ENCODE measurements around the gene NPHP1.
"Not testable (repeated sequence)": the region's sequence is repeated elsewhere in the genome, so short reads cannot be mapped to it uniquely, and the experiment has no call there.

The NPHP1 gene

DNA sequence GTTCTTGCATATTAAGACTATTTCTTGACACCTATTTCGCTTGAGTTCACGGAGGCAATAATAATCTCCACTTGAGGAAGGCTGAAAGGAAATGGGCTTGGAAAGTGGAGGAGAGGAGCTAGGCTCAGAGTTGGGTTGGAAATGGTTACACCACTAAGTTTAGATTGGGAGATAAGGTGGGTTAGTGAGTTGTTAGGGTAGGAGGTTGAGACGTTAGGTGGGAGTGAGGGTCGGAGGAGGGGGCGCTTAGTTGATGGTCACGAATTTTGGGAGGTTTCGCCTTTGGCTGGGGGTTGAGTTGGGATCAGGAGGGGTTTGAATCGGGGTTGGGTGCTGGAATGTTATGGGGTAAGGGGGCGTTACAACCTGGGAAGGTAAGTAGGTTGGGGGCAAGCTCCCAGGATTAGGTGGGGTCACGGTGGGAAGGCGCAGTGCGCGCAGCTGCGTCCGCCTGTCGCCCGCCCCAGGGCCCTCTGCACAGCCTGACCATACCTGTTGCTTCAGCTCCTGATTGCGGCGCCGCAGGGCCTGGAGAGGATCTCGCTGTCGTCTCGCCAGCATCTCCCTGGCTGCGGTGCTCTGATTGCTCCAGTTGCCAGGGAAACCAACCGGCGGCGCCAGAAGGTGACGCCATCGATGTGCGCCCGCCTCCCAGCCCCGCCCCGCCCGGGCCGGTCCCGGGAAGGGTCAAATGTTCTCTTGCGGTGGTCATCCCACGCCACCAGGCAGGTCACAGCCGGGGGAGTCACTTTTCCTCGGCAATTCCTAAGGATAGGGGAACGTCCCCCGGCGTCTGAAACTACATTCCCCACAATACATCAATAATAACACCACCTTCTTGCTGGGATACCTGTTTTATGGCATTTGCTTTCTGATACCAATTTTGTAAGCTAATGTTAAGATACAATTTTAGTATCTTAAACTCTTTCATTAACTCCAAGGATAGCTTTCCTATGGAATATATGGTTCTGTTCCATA is at the start of gene NPHP1:
Gene NPHP1 (minus strand): TSS at position 606 of the 978 bp plus-strand sequence. CDS start 45 bp downstream, at position 561.
- DNase-seq: peak in 55 of 56 donors; percentile 24 to 91 (median 80)

GRCh38 chr2:110248081-110248795 is 43.4 kb upstream of the NPHP1 start:
- DNase-seq: not testable (repeated sequence)

- not testable (repeated sequence) for DNase-seq
Measured at GRCh38 chr2:110245488-110246435, 40.9 kb upstream of the NPHP1 start.

DNA sequence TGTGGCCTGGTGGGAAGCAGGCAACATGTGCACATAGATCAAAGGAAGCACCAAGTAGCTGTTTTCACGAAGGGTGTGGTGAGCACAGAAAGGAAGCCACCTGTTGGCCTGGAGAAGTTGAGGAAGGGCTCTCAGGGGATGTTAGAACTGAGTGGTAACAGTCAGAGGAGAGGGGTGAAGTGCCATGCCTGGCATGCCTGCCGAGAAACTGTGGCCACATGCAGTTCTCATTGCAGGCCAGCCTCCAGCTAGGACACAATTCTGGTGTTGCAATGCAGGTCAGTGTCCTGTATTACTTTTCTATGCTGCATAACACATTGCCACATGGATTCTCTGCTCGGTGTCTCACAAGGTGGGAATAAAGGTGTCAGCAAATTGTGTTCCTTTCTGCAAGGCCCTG is 38.5 kb upstream of the NPHP1 start:
- DNase-seq: not testable (repeated sequence)

GRCh38 chr2:110234514-110234913 is 29.7 kb upstream of the NPHP1 start:
- DNase-seq: not testable (repeated sequence)

- not testable (repeated sequence) for DNase-seq
Measured at GRCh38 chr2:110229886-110230285, 25.1 kb upstream of the NPHP1 start.

- DNase-seq: not testable (repeated sequence)
Measured at GRCh38 chr2:110222626-110223025, 17.8 kb upstream of the NPHP1 start.

DNA sequence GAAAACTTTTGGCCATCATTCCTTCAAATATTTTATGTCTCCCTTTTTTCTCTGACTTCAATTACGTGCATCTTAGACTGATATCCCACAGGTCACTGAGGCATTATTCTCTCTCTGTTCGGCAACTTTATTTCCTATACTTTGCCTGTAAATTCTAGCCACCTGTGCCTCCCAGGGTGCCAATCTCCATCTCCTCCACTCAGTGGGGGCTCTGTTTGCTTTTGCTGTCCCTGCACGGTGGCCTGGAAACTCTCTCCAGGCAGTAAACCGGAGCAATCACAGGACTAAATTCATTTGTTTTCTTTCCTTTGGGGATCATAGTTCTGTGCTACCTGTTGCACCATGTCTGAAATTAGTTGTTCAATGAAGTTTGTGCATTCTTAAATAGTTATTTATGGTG is 17.1 kb upstream of the NPHP1 start:
- DNase-seq: no peak

GRCh38 chr2:110220190-110220564 is 15.4 kb upstream of the NPHP1 start:
- no peak for DNase-seq

DNA sequence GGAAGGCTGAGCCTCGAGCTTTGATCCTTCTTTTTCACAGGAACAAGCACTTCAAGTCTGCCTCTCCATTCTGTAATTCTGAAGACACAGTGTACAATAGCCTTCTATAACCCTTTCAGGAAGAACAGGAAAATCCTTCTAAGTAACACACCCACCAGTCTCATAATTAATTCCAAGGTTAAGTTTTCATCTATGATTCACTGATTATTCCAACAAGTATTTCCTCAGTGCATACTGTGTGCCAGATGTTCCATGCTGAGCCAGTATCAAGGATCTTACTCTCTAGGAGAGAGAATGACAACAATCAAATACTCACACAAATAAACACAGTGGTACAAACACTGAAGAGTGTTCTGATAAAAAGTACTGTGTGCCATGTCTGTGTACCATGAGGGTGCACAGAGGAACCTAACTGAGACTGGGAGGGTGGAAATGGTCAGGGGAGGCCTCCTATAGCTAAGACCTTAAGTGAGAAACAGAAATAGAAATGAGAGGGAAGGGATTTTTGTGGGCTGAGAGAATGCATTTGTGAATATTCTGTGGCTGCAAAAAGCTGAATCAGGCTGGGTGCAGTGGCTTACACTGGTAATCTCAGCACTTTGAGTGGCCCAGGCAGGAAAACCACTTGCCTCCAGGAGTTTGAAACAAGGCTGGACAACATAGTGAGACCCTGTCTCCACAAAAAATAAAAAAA is 14.8 kb upstream of the NPHP1 start:
- no peak for DNase-seq

DNA sequence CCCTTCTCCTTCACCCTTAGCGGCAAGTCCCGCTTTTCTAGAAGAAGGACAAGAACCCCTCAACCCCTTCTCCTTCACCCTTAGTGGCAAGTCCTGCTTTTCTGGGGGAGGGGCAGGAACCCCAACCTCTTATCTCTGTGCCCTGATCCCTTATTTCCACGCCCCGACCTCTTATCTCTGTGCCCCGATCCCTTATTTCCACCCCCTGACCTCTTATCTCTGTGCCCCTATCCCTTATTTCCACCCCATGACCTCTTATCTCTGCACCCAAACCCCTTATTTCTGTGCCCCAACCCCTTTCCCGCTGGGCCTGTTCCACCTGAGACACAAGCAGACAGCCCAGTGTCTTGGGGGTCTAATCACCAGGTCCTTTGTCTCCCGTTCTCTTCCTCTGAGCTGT is 14.1 kb upstream of the NPHP1 start:
- DNase-seq: not testable (repeated sequence)

GRCh38 chr2:110216803-110217202 is 12.0 kb upstream of the NPHP1 start:
- DNase-seq: no peak

GRCh38 chr2:110216199-110216598 is 11.4 kb upstream of the NPHP1 start:
- no peak for DNase-seq

DNA sequence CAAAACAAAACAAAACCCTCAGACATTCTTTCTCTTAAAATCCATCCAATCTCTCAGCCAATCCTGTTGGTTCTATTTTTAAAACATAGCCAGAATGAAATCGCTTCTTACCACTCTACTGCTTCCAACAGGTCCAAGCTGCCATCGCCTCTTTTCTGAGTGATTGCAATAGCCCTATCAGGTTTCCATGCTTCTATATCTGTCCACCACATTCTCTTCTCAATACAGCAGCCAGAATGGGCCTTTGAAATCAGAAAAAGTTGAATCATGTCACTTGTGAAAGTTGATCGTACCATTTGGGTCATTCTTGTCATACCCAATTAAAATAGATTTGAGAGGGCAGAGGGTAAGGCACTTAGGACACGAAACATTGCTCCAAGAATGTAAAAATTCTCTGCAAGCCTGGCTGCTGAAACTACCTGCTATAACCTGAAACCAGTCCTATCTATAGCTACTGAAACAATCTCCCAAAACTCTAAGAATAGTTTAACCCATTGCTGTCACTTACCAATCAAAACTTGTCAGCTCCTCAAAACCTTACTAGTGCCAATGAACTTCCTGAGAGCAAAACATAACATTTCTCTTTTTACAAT is 10.8 kb upstream of the NPHP1 start:
- no peak for DNase-seq

DNA sequence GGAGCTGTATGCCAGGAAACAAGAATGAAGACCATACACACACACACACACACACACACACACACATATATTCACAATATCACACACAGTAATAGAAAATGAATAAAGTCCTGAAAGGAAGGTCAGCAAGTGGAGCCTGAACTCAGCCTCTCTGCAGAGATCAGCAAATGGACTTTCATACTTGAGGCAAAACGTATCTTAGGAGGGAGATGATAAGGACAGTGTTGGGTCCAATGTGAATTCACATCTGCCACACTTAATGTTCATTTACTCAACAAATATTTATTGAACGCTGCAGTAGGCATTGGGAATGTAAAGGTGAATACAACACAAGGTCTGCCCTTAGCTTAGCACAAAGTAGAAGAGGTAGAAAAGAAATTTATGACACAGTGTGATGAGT is 10.3 kb upstream of the NPHP1 start:
- no peak for DNase-seq

- DNase-seq: not testable (repeated sequence)
Measured at GRCh38 chr2:110213522-110213921, 8.7 kb upstream of the NPHP1 start.

DNA sequence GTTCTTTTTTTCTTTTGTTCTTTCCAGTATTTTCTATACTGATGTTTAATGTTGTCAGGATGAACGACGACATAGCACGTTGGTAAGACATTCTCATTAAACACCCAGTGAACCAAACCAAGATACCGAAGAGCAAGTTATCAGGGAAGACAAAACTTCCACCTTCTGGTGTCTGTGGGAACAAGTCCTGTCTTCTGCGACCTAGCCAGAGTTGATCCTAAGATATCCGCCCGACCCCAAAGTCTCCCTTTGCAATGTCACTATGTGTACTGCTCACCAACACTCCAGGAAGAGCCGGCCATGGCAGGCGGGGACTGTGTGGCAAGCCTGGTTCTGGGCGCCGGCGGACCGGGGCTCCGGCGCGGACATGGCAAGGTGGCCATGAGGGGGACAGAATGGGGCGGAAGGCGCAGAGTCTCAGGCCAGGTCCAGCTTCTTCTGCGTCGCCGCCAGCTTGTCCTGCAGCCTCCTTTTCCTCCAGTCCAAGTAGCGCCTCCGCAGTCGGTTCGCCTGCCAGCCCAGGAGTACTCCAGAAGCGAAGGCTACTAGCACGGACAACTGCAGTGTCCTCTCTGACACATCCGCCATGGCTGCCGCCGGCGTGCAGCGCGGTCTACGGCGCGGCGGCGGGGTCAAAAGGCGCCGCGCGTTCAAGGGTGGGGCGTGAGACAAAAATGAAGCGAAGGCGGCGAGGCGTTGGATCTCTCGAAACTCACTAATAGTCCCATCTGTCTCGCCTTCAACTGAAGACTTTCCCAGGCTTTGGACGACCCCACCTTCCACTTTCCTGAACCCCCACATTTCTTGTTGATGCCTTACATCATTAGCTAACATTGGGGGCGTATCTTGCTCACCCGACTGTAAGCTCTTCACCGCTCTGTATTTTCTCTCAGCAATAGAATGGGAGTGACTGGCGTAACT is 7.4 kb upstream of the NPHP1 start, which contains the start of gene MTLN:
Gene MTLN (minus strand): TSS at position 610 of the 921 bp plus-strand sequence. CDS start 22 bp downstream, at position 588.
- DNase-seq: peak in 52 of 56 donors; percentile 8 to 81 (median 64)

DNA sequence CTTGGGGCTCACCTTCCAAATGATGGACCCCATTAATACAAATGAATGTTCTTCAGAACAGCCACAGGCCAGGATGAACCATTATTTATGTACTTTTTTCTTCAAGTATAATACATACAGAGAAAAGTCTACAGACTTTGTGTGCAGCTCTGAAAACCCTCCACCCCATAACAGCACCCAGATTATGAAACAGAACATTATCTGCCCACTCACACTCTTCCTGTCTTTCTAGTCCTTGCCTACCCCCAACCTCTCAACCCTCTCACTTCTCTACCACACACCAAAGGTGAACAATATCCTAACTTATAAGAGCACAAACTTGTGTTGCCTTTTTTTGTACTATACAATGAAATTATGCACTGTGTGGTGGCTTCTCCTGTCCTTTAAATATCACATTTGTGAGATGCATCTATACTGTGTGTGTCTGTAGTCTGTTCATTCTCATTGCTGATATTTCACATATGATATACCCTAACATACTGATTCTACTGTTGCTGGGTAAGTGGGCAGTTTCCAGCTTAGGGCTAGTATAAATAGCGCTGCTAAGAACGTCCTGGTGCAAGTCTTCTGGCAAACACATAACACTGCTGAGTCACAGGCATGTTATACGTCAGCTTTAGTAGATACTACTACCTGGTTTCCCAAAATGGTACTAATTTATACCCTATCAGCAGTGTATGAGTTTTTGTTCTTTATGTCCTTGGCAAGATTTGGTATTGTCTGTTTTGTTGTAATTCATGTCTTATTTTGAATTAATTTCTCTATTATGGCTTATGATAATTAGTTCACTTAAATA is 1.0 kb upstream of the NPHP1 start:
- DNase-seq: no peak
